ENCODE results near the gene AGR3. TPM values are rescaled to one million over a fixed set of nuclear protein-coding genes. Genes with fewer than 3 reads are reported as not detected.

The AGR3 gene
- polyA plus RNA-seq, 1 experiment, result not detected

DNA sequence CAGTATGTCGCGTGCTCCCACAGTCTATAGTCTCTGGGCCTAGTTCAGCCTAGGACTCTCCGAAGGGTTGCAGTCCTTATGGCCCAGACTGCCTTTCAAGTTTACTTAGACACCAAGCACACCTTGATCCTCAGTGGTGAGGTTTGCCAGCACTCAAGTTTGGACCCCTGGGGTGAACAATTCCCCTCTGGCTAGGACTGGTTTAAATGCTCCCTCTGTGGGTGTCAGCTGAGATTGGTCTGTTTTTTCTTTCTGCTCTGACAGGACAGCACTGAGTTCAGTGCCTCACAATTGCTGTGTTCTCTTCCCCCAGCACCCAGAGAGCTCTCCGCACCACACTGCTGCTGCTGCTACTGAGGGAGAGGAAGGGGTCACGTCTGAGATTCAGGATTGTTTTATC lies 31.9 kb upstream of the AGR3 start:
- no peaks in the 10 kb centered on the region for H3K27me3 ChIP-seq (ENCODE audit: control insufficient read depth, insufficient read depth, low read length)
- no peak overlapping the region for H3K4me3 ChIP-seq (ENCODE audit: low read depth, low read length)
- no peaks in the 10 kb centered on the region for H3K9me3 ChIP-seq (ENCODE audit: control insufficient read depth, insufficient read depth, low read length)
- TF ChIP-seq, protein P1, sequence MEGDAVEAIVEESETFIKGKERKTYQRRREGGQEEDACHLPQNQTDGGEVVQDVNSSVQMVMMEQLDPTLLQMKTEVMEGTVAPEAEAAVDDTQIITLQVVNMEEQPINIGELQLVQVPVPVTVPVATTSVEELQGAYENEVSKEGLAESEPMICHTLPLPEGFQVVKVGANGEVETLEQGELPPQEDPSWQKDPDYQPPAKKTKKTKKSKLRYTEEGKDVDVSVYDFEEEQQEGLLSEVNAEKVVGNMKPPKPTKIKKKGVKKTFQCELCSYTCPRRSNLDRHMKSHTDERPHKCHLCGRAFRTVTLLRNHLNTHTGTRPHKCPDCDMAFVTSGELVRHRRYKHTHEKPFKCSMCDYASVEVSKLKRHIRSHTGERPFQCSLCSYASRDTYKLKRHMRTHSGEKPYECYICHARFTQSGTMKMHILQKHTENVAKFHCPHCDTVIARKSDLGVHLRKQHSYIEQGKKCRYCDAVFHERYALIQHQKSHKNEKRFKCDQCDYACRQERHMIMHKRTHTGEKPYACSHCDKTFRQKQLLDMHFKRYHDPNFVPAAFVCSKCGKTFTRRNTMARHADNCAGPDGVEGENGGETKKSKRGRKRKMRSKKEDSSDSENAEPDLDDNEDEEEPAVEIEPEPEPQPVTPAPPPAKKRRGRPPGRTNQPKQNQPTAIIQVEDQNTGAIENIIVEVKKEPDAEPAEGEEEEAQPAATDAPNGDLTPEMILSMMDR (IDR thresholded peaks at IDR 0.05; ENCODE audit: low read depth, low read length), result no peak
- DNase-seq (ENCODE audit: low read depth, low spot score), result no peak
- ChIA-PET POLR2A (no interaction called here), CTCF (interaction anchor here (1.0 kb wide), 1 partner anchor 22 kb away, joined by 7 read pairs; no protein-coding TSS in a partner anchor)
- H3K27ac ChIP-seq (ENCODE audit: low read depth, low read length), result no peak overlapping the region

DNA sequence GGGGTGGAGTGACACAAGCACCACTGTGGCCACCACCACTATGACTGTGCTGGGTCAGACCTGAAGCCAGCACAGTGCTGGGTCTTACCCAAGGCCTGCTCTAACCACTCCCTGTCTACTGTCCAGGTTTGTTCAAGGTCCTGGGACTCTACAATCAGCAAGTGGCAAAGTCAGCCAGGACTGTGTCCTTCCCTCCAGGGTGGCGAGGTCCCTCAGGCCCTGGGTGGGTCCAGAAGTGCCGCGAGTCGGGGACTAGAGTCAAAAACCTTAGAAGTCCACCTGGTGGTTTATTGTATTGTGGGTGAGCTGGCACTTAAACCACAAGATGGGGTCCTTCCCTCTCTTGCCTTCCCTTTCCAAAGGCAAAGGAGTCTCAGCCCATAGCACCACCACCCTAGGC lies 30.8 kb upstream of the AGR3 start:
- TF ChIP-seq, protein P1 (IDR thresholded peaks at IDR 0.05; ENCODE audit: low read depth, low read length), result no peak
- Histone ChIP-seq H3K27ac (ENCODE audit: low read depth, low read length) (no peak overlapping the region), H3K4me3 (ENCODE audit: low read depth, low read length) (no peak overlapping the region), H3K9me3 (ENCODE audit: control insufficient read depth, insufficient read depth, low read length) (no peaks in the 10 kb centered on the region), H3K27me3 (ENCODE audit: control insufficient read depth, insufficient read depth, low read length) (no peaks in the 10 kb centered on the region)
- CTCF ChIA-PET, result no interaction called here
- POLR2A ChIA-PET, result no interaction called here
- DNase-seq (ENCODE audit: low read depth, low spot score), result no peak

DNA sequence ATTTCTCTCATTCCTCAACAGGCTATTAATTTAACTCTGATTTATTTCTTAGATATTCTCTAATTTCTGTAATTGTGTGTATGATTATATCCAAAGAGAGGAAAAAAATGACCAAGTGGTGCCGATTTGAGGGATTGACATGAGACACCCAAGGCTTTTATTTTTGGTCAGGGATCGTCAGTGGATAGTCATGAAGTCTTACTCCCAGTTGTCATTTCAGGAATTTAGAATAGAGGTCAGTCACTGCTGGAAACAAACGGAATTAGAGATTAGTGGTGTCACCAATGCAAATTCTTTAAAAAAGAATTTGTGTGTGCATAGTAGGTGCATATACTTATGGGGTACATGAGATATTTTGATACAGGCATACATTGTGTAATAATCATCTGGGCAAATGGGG lies 26.8 kb upstream of the AGR3 start:
- TF ChIP-seq, protein P1 (IDR thresholded peaks at IDR 0.05; ENCODE audit: low read depth, low read length), result no peak
- ChIA-PET CTCF (interaction anchor here (1.0 to 1.4 kb wide), 2 partner anchors 9 to 17 kb away, joined by 5 to 7 read pairs; no protein-coding TSS in a partner anchor), POLR2A (no interaction called here)
- H3K27me3 ChIP-seq (ENCODE audit: control insufficient read depth, insufficient read depth, low read length), result no peaks in the 10 kb centered on the region
- no peak overlapping the region for H3K4me3 ChIP-seq (ENCODE audit: low read depth, low read length)
- H3K9me3 ChIP-seq (ENCODE audit: control insufficient read depth, insufficient read depth, low read length), result no peaks in the 10 kb centered on the region
- no peak for DNase-seq (ENCODE audit: low read depth, low spot score)
- no peak overlapping the region for H3K27ac ChIP-seq (ENCODE audit: low read depth, low read length)

DNA sequence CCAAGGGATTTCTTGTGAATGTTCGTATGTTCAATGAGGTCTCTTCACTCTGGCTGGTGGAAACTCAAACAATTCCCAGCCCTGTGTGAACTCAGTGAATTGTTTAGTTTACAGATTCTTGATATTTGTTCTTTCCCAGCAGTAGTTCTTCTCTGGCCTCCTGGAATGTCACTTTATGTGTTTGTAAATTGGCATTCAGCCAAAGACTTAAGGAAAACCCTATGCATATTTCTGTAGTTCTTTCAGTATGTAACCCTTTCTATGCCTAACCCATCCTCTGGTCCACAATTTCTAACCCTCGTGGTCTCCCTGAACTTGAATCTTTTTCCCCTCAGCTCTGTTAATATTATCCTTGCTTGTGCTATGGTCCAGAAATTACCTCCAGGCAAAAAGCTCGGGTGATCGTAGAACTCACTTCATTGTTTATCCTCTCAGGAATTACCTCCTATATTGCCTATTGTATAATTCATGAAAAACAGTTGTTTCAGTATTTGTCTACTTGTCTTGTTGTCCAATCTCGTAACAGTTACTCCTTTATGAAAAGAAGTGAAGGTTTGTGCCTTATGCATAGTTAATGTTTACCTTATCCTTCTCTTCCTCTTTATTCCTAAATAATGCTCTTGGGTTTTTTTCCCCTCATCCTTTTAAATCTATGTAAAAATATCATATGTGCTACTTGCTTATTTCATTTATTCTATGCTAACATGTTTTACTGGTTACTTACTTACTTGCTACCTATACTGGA lies 23.7 kb upstream of the AGR3 start:
- ChIA-PET POLR2A (no interaction called here), CTCF (interaction anchor here (0.8 to 2.6 kb wide), 3 partner anchors 12 to 17 kb away, joined by 3 to 15 read pairs (median 12); no protein-coding TSS in a partner anchor)
- H3K4me3 ChIP-seq (ENCODE audit: low read depth, low read length), result no peak overlapping the region
- no peaks in the 10 kb centered on the region for H3K27me3 ChIP-seq (ENCODE audit: control insufficient read depth, insufficient read depth, low read length)
- H3K9me3 ChIP-seq (ENCODE audit: control insufficient read depth, insufficient read depth, low read length), result no peaks in the 10 kb centered on the region
- TF ChIP-seq, protein P1 (IDR thresholded peaks at IDR 0.05; ENCODE audit: low read depth, low read length), result no peak
- no peak overlapping the region for H3K27ac ChIP-seq (ENCODE audit: low read depth, low read length)
- peak; percentile 52 for DNase-seq (ENCODE audit: low read depth, low spot score)

DNA sequence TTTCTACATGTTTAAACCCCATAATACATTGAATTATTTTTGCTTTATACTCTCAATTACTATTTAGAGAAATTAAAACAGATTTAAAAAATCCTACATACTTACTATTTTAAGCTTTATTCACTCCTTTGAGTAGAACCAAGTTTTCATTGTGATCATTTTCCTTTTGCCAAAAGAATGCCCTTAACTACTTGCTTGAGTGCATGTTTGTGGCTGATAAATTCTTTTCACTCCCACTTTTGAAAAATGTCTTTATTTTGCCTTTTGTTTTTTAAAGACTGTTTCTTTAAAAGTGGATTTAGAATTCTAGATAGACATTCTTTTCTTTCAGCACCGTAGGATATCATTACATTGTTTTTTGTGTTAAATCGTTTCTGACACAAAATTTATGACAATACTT lies 22.3 kb upstream of the AGR3 start:
- ChIA-PET CTCF (no interaction called here), POLR2A (no interaction called here)
- Histone ChIP-seq H3K27ac (ENCODE audit: low read depth, low read length) (no peak overlapping the region), H3K4me3 (ENCODE audit: low read depth, low read length) (no peak overlapping the region), H3K27me3 (ENCODE audit: control insufficient read depth, insufficient read depth, low read length) (no peaks in the 10 kb centered on the region), H3K9me3 (ENCODE audit: control insufficient read depth, insufficient read depth, low read length) (no peaks in the 10 kb centered on the region)
- no peak for DNase-seq (ENCODE audit: low read depth, low spot score)
- TF ChIP-seq, protein P1 (IDR thresholded peaks at IDR 0.05; ENCODE audit: low read depth, low read length), result no peak
